Measurements from ENCODE around the gene PTAR1.

DNA sequence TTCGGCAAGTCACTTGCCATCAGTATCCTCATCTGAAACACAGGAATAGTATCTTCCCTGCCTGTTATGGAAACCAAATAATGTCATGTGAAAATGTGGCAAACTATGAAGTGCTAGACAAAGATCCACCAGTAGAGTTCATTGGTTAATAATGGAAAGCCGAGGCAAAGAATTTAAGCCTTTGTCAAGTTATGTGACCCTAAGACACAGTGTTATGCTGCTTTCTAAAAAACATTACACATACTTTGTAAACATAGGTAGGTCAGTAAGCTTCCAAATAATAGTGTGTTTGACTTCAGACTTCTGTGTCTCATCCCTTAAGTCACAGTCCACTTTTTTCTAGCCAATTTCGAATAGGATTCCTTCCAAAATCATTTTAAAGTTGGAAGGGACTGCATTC lies 6.0 kb downstream of the PTAR1 start:
- TF ChIP-seq, protein P1, sequence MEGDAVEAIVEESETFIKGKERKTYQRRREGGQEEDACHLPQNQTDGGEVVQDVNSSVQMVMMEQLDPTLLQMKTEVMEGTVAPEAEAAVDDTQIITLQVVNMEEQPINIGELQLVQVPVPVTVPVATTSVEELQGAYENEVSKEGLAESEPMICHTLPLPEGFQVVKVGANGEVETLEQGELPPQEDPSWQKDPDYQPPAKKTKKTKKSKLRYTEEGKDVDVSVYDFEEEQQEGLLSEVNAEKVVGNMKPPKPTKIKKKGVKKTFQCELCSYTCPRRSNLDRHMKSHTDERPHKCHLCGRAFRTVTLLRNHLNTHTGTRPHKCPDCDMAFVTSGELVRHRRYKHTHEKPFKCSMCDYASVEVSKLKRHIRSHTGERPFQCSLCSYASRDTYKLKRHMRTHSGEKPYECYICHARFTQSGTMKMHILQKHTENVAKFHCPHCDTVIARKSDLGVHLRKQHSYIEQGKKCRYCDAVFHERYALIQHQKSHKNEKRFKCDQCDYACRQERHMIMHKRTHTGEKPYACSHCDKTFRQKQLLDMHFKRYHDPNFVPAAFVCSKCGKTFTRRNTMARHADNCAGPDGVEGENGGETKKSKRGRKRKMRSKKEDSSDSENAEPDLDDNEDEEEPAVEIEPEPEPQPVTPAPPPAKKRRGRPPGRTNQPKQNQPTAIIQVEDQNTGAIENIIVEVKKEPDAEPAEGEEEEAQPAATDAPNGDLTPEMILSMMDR (conservative IDR thresholded peaks at IDR 0.05; ENCODE audit: low read length): no peak
- TF ChIP-seq EZH2phosphoT487 (IDR thresholded peaks at IDR 0.05; ENCODE audit: borderline replicate concordance, low read depth, low read length): no peak
